KBM-7 (cell line): Measurements from ENCODE around the gene POLR2I.

Source experiments
- DNase-seq: peaks from one replicate; pipeline ENCODE4 v3.0.0-alpha.2; 2015
- in situ Hi-C: fragments of 300-500 bp; cut with MboI; formaldehyde crosslinking; loops from 2 replicates; pipeline ENCODE4 v1.14.3; 2020; ENCODE audit warnings: low sequenced_read_pairs, low pct_unique_long_range_greater_than_20kb, mixed read lengths

The POLR2I gene

GRCh38 chr19:36114721-36115452 is at the start of gene POLR2I:
Gene POLR2I (minus strand): TSS chr19:36114875. CDS start chr19:36114856, 19 bp downstream.
- DNase-seq, result peak; percentile 99
- in situ Hi-C loops, result no loop called here

- in situ Hi-C loops, result no loop called here
- DNase-seq, result no peak
These were observed 49.1 kb upstream of the POLR2I start for GRCh38 chr19:36163813-36164212.

DNA sequence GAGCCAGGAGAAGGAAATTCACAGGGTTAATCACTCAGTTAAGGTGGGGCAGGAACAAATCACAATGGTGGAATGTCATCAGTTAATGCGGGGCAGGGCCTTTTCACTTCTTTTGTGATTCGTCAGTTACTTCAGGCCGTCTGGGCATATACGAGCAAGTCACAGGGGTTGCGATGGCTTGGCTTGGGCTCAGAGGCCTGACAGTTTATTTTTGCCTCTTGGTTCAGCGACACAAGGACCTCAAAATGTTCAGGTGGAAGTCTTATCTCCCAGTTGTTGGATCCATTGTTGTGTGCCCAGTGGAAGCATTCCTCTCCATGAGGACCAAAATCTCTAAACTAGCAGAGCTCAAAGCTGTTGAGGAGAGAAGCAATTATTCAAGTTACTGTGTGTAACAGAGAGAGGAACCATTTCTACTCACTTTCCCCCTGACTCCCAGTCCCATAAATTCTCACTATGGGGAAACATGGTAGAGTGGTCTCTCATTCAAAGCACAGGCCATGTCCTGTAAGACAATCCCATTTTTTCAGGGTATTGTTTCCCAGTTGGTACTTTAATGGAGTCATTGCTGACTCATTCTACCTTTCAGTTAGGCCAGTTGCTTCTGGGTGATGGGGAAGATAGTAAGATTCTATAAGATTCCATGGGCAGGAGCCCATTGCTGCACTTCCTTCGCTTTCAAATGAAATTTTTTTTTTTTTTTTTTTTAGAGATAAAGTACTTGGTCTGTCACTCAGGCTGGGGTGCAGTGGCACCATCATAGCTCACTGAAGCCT is 46.3 kb upstream of the POLR2I start:
- no peak for DNase-seq
- in situ Hi-C loops, result no loop called here

- in situ Hi-C loops, result no loop called here
- no peak for DNase-seq
These were observed 38.5 kb upstream of the POLR2I start for GRCh38 chr19:36153126-36153525.

DNA sequence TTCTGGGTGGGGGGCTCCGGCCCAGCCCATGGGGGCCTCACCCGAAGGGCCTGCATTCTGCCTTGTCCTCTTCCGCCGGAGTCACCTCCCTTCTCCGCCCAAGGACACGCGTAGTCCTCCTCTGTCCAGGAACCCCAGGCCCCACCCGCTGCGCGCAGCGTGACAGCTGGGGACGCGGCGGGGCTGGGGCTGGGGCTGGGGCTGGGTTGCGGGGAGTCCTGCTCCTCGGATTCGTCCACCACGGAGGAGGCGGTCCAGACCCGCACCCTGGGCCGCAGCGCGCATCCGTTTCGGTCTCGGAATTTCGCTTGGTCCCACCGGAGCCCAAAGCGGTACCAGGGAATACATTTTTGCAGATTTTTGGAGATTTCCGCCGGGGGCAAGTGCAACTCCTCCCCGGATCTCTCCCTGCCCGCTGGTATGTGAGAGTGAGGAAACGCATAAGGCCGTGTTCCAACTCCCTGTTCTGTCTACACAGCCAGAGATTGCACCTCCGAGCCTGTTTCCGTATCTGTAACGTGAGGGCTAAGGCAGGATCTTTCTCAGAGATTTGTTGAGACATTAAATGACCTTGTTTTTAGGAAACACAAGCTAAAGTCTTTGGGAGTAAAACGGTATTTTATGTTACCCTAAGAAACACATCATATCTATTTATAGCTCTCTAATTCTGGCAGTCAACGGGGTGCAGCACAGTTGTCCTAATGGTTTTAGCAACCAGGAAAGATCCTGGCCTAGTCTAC is 37.8 kb upstream of the POLR2I start, which contains the start of gene COX7A1:
Gene COX7A1 (minus strand): TSS at position 96 of the 740 bp plus-strand sequence. CDS start 40 bp downstream, at position 56.
- in situ Hi-C loops, result no loop called here
- DNase-seq, result no peak

DNA sequence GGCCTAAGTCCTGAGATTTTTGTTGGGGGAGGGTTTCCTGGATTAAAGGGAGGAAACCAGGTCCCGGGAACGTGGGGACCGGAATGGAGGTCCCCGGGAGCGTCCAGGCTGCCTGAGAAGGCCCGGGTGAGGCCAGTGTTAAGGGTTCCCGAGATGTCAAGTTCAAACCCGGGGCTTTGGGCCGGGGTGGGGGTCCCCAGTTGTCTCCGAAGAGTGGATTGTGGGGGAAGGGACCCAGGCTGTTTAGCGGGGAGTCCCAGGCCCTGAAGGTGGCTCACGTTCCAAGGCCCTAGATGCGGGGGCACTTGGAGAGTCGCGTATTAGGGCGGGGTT is 37.3 kb upstream of the POLR2I start:
- no peak for DNase-seq
- in situ Hi-C loops, result no loop called here

DNA sequence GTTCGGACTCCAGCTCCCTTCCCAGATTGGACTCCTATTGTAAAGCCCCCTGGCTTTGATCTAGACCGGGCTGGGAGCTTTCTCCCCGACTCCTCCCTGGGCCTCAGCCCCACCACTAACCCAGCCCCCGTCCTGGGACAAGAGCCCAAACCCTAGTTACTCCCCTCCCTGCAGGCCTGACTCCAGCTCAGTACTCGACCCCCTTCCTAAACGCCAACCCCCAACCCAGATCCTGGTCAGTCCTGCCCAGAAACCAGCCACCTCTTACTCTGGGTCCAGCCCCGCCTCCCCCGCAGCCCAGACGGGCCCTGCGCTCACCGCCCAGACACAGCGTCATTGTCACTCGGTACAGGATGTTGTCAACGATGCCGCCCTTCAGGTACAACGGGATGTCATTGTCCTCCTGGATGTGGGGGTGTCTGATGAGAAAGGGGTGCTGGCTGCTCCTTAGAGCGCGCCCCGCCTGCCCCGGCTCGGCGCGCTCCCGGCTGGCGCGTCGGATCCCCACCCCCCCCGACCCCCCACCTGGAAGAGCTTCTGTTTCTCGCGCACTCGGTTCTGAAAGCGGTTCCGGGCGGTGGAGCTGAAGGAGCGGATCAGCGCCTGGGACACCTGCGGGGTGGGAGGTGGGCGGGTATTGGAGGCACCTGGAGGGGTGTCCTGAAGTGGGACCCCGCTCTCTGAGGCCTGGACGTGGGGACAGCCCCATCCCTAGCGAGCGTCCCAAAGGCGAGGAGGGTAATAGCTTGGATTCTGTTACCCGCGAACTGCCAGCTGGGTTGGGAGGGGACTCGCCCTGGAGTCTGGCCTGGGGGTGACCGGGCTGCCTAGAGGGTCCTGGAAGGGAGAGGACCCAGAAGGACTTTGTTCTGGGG is 36.7 kb upstream of the POLR2I start:
- in situ Hi-C loops, result no loop called here
- DNase-seq, result no peak

DNA sequence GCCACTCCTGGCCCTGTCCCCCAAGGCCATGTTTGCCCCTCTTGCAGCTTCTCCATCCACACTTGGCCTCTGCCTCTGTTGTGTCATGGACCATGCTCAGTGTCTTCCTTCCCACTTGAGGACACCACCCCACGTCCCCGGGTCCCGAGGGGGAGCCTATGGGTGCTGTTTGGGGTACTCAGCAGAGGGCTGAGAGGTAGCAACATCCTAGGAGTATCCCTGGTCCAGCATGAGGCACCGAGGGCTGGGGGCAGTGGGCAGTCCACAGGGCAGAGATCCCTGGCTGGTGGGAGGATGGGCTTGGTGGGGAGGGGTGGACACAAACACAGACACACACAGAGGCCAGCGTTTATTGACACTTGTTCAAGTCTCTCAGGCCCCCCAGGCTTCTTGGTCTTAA is 35.9 kb upstream of the POLR2I start:
- DNase-seq, result no peak
- in situ Hi-C loops, result no loop called here

- in situ Hi-C loops, result no loop called here
- DNase-seq, result no peak
These were observed 35.2 kb upstream of the POLR2I start for GRCh38 chr19:36149673-36150406.

GRCh38 chr19:36144624-36145023 is 29.9 kb upstream of the POLR2I start:
- no peak for DNase-seq
- in situ Hi-C loops, result no loop called here

GRCh38 chr19:36142496-36142895 is 27.8 kb upstream of the POLR2I start:
- no peak for DNase-seq
- in situ Hi-C loops, result no loop called here

DNA sequence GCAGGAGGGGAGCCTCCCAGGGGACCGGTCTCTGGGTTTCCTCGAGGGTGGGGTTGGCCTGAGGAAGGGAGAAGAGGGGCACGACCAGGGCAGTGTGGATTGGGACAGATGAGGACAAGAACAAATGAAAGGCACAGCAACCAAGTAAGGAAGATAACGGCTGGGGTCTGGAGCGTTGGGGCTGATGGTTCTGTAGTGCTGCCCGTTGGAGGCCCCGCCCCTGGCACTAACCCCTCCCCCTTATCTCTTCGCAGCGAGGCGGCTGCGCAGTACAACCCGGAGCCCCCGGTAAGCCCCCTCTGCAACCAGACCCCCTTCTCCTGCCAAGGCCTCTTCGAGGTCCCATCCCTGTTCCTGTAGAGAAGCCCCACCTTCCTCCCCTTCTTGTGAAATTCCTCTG is 27.4 kb upstream of the POLR2I start:
- DNase-seq, result no peak
- in situ Hi-C loops, result no loop called here

GRCh38 chr19:36141039-36141927 is 26.6 kb upstream of the POLR2I start:
- DNase-seq, result peak; percentile 89
- in situ Hi-C loops, result no loop called here

DNA sequence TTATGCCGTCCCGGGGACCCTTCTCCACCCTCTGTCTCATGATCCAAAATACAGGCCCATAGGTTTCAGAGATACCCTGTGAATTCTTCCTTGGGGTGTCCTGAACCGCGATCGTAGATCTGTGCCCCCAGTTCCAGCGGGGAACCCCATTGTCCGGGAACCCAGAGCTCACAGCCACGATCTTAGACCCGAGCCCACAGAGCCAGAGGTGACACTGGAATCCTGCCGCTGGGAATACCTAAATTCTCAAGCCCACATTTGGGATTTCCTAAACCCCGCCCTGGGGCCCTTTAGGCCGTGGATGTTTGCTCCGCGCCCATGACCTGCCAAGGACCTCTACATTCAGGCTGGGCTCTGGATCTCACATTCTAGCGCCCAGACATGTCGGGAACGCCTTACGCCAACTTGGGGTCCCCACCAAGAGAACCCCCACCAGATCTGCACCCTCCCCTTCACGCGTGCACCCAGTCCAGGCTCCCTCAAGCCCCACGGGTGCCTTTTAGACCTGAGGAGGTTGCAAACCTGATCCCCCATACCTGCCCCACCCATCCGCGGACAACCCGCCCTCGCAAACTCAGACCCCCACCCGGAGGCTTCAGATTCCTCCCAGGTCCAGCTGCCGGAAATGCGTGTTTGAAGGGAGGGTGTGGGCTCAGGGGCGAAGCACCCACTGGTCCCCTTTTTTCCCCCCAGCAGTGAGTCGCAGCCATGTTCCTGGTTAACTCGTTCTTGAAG is 25.8 kb upstream of the POLR2I start:
- peak; percentile 50 for DNase-seq
- in situ Hi-C loops, result no loop called here

DNA sequence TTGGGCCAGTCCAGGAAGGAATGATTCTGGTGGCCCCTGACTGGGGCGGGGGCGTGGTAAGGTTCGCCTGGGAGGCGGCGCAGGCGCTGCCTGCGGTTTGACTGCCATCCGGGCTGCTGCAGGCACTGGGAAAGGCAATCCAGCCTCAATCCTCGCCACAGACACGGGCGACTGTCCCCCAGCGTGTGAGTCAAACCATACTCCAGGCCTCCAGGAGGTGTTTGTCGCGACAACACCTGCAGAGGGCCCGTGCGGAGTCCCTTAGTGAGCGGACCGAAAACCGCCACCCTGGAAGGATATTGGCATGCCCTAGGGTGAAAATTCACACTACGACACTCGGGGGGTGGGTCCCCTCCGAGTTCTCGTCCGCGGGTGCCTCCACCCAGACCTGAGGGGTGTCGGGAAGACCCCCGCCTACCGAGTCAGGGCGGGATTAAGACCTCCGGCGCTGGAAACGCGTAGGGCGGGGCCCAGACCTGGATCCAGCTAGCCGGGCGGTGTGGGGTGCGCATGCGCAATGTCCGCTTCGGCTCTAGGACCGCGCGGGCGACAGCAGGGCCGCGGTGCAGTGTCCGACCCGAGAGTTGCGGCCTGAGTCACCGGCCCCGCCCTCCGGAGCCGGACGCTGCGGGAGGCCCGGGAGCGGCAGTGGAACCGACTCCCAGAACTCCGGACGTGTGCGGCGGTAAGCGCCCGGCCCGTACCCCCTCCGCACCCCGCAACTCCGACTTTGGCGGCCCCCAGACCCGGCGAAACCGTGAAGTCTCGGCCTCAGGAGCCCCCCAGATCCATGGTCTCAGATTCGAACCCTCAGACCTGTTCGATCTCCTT is 25.0 kb upstream of the POLR2I start, which contains the start of gene CAPNS1:
Gene CAPNS1 (plus strand): TSS at position 594 of the 831 bp plus-strand sequence. CDS start 946 bp downstream, outside the sequence.
- peak; percentile 93 for DNase-seq
- in situ Hi-C loops, result no loop called here

DNA sequence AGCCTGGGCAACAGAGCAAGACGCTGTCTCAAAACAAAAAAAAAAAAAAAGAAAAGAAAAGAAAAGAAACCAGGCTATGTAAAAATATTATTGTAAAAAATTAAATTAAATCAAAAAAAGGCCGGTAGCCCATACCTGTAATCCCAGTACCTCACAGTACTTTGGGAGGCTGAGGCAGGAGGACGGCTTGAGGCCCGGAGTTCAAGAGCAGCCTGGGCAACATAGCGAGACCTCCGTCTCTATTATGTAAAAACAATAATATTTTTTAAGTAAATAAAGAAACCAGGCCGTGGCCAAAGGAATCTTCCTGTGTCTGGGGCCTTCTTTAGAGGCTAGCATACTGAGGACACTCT is 24.4 kb upstream of the POLR2I start:
- in situ Hi-C loops, result no loop called here
- DNase-seq, result no peak
